Measurements from ENCODE around the gene TRIM62.

Gene TRIM62

DNA sequence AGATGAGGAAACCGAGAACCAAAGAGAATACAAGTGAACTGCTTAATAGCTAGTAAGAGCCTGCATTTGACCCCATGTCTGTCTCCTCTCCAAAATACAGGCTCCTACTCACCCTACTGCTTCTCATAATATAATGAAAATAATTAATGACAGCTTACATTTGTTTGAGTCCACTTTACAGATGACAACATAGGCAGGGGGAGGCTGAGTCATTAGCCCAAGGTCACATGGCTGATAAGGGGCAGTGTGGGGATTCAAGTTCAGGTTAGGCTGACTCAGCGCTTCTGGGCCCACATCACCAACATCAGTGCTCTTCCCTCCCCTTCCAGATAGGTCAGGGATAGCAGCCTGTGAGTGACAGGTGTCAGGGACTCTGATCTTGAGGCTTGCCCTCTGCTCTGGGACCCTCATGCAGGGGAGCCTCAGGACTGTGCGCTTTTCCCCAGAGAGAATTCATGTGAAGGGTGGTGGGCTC lies 84.7 kb downstream of the TRIM62 start:
- no peak for DNase-seq (ENCODE audit: low read depth)

GRCh38 chr1:33096363-33097005 lies 85.4 kb downstream of the TRIM62 start:
- DNase-seq (ENCODE audit: low read depth): no peak
